GM19455 (cell line): Measurements from ENCODE around the gene LFNG.

Experiments used
- ATAC-seq: cut with Tn5 transposase; IDR thresholded peaks from one replicate; pipeline ENCODE4 v1.9.1; 2021; ENCODE audit not compliant: unreplicated experiment

LFNG gene

DNA sequence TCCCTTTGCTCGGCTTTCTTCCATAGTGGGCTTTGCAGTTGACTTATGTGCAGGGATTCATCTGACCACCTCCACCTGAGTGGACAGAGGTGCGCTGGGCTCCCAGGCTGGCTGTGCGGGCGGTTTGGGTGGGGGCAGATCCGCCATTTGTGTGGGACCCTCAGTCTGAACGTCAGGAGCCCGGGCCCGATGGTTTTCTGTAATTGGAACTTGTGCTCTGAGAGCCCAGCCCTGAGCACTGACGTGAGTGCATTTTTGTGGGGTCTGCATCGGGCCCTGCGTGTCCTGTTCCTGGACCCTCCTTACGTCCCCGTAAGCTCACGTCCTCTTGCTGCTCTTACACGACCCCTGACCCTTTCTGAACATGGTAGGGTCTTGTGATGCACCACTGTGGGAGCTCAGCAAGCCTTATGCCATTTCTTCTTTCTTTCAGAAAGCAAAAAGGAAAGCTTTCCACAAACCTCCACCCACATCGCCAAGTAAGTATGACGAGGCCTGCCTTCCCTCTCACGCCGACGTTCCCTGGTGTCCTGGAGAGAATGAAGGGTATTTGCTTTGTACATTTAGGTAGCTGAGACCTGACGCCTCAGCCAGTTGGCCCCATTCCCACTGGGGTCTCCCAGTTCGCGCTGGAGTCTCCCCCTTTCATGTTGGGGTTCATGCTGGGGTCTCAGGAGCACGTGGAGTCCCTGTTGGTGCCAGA is 49.1 kb downstream of the LFNG start:
- no peak for ATAC-seq

GRCh38 chr7:2569421-2569820 is 49.8 kb downstream of the LFNG start:
- ATAC-seq = no peak

- no peak for ATAC-seq
These were observed 50.4 kb downstream of the LFNG start for GRCh38 chr7:2570021-2570420.

GRCh38 chr7:2571409-2571808 is 51.8 kb downstream of the LFNG start:
- ATAC-seq = no peak

GRCh38 chr7:2572101-2572842 is 52.7 kb downstream of the LFNG start:
- ATAC-seq = no peak

DNA sequence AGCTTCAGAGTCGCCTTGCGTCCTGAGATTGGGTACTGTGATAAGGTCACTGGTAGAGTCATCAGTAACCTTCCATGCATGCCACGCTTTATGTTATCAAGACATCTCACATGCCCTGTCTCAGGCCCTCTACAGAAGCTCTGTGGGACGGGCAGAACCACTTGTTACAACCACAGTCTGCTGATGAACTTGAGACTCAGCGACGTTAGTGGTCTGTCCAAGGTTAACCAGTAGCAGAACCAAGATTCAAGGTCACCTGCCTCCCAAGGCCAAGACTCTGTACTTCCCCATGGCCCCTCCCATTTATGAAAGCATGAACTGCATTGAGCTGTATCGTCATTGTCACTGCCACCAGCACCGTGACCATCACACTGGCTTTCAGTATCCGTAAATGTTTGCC is 54.2 kb downstream of the LFNG start:
- ATAC-seq = no peak

- no peak for ATAC-seq
These were observed 55.6 kb downstream of the LFNG start for GRCh38 chr7:2575046-2575732.

DNA sequence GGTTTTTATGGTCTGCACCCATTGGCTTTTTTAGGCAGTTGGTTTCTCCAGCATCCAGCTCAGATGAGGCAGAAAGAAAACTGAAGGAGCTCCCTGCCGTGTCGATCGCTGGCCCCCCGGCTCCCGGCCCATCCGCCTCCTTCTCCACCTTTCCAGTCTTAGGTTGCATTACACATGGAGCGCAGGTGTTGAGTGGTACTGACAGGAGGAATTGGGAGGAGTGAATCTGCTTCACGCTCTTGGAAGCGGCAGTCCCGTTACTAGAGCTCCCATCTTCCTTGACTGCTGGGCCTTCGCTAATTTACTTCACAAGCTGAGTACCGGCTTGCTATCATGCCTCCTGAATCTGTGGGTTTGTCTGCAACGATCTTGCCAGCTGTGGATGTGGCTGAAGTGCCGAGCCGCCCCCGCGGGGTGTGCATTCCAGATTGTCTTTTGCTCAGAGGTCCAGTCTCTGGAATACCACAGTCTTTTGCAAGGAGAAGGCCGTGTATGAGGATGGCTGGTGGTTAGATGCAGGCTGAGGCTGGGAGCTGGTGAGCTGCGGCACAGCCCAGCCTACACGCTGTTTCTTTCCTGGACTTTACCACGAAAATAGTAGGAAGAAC is 56.3 kb downstream of the LFNG start:
- no peak for ATAC-seq

DNA sequence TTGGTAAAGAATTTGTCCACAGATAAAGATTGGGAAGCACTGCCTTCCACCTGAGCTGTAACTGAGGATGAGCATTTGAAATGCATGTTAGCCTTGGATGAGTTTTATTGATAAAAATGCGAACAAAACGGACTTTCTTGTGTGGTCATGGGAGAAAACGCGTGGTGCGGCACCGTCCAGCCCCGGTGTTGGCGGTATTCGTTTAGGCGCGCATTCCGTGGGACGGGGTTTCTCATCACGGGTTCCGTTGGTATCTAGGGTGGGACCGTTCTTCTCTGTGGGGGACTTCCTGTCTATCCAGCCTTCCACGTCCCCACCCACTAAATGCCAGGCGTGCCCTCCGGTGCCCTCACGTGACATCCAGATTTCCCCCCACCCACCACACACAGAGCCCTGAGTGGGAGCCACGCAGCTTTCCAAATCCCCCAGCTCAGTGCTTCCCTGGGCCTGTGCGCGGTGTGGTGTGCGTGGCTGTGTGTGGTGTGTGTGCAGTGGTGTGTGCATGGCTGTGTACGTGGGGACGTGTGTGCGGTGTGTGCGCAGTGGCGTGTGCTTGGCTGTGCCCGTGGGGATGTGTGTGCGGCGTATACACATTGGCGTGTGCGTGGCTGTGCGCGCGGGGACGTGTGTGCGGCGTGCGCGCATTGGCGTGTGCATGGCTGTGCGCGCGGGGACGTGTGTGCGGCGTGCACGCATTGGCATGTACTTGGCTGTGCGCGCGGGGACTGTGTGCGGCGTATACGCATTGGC is 57.3 kb downstream of the LFNG start:
- no peak for ATAC-seq
